GM10248 (cell line): ENCODE results near the gene ARFGAP3.

ENCODE experiments used
- CTCF ChIA-PET: fragments of 300-600 bp; sonication (Branson Sonifier 250); formaldehyde crosslinking; extraction: SDS; loops from one replicate; lab custom pipeline; 2021; ENCODE audit warnings: antibody characterized with exemption; lab: Yijun Ruan, JAX
- POLR2A ChIA-PET: fragments of 350-650 bp; sonication (Branson Sonifier 250); formaldehyde crosslinking; extraction: SDS; loops from one replicate; lab custom pipeline; 2020; ENCODE audit warnings: antibody characterized with exemption; lab: Yijun Ruan, JAX
- DNase-seq: peaks from one replicate; pipeline ENCODE4 v3.0.0; 2012; ENCODE audit errors: extremely low spot score
- CTCF ChIP-seq: IDR thresholded peaks from 2 replicates; pipeline ENCODE4 v1.5.1; 2012; ENCODE audit warnings: mild to moderate bottlenecking, low read depth; ENCODE audit errors: extremely low read depth, missing control alignments, control extremely low read depth

Gene ARFGAP3

GRCh38 chr22:42862045-42862734, 5.1 kb upstream of the ARFGAP3 start:
- no peak for DNase-seq
- ChIA-PET CTCF (interaction anchor here (1.0 kb wide), 1 partner anchor 27 kb away, joined by 3 read pairs; no protein-coding TSS in a partner anchor), POLR2A (no interaction called here)
- TF ChIP-seq CTCF = no peak

- no peak for DNase-seq
- ChIA-PET CTCF (interaction anchor here (0.7 to 1.3 kb wide), 3 partner anchors 24 to 152 kb away, joined by 3 to 4 read pairs (median 3); no protein-coding TSS in a partner anchor), POLR2A (interaction anchor here (0.5 to 0.7 kb wide), 3 partner anchors 9 to 1519 kb away, joined by 3 to 7 read pairs (median 5); no protein-coding TSS in a partner anchor)
- no peak for TF ChIP-seq CTCF
These were observed 3.9 kb upstream of the ARFGAP3 start for GRCh38 chr22:42860968-42861367.

GRCh38 chr22:42857845-42858481, 890 bp upstream of the ARFGAP3 start:
- POLR2A ChIA-PET = no interaction called here
- TF ChIP-seq CTCF = no peak
- CTCF ChIA-PET = interaction anchor here (1.2 to 5.4 kb wide), 4 partner anchors 9 to 237 kb away, joined by 4 to 54 read pairs (median 4); no protein-coding TSS in a partner anchor
- no peak for DNase-seq

- ChIA-PET POLR2A (interaction anchor here (0.6 to 1.5 kb wide), 6 partner anchors 15 to 241 kb away, joined by 3 to 12 read pairs (median 4); no protein-coding TSS in a partner anchor), CTCF (interaction anchor here (1.3 to 5.4 kb wide), 4 partner anchors 11 to 235 kb away, joined by 4 to 54 read pairs (median 4); no protein-coding TSS in a partner anchor)
- TF ChIP-seq CTCF = no peak
- DNase-seq = no peak
These were observed 751 bp downstream of the ARFGAP3 start for GRCh38 chr22:42856179-42856864.

- ChIA-PET POLR2A (interaction anchor here (0.6 to 1.5 kb wide), 3 partner anchors 14 to 240 kb away, joined by 4 to 12 read pairs (median 10); no protein-coding TSS in a partner anchor), CTCF (interaction anchor here (1.4 to 5.4 kb wide), 3 partner anchors 11 to 178 kb away, joined by 4 to 54 read pairs (median 5); no protein-coding TSS in a partner anchor)
- DNase-seq = no peak
- TF ChIP-seq CTCF = no peak
These were observed 1.4 kb downstream of the ARFGAP3 start for GRCh38 chr22:42855721-42856120.

- POLR2A ChIA-PET = no interaction called here
- CTCF ChIA-PET = interaction anchor here (5.4 kb wide), 1 partner anchor 12 kb away, joined by 54 read pairs; no protein-coding TSS in a partner anchor
- DNase-seq = no peak
- no peak for TF ChIP-seq CTCF
These were observed 1.9 kb downstream of the ARFGAP3 start for GRCh38 chr22:42855211-42855610.
